Cardiac fibroblast (primary cell): ENCODE data around the gene CNTN5.

Experiments
- DNase-seq, 2 donors: peaks; one replicate each; pipeline versions ENCODE4 v3.0.0 to v3.0.0-alpha.2; 2010; ENCODE audit warnings: low read depth in 2 of 2
- H3K4me3 ChIP-seq, 2 donors: replicated peaks in 1 of 2; 1 replicate in 1 of 2; 2 replicates in 1 of 2; pipeline ENCODE4 v1.5.1; 2011; ENCODE audit warnings: low read depth in 2 of 2, low read length in 2 of 2, mild to moderate bottlenecking in 2 of 2, moderate library complexity in 1 of 2
- CTCF ChIP-seq: IDR thresholded peaks from one replicate; pipeline ENCODE4 v1.5.1; 2011; ENCODE audit warnings: low read depth, mild to moderate bottlenecking, low read length, inconsistent platforms

CNTN5 gene

GRCh38 chr11:99630629-99631028, 609.9 kb downstream of the CNTN5 start:
- no peak for DNase-seq
- no peak for TF ChIP-seq CTCF
- H3K4me3 ChIP-seq, result no peak overlapping the region

- TF ChIP-seq CTCF, result no peak
- no peak for DNase-seq
- H3K4me3 ChIP-seq, result no peak overlapping the region
These were observed 610.9 kb downstream of the CNTN5 start for GRCh38 chr11:99631618-99632017.

DNA sequence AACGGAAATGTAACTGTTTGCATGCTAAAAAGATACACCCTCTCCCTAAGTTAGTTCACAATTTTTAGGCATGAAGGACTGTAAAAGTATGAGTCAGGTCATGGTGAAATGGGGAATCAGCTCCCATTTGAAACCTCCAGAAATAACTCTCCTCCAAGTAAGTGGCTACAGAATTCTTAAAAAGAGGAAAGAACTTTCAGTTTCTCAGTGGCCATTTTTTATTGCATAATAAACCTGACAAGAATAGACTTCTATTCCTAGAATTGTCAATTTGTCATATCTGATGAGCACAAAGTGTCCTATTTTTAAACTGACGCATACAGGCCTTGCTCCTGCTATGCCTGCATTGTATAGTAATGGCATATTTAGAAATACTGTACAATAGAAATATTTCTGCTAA, 612.2 kb downstream of the CNTN5 start:
- peak in 1 of 2 donors; percentile 20 for DNase-seq
- no peak overlapping the region for H3K4me3 ChIP-seq
- TF ChIP-seq CTCF, result no peak

DNA sequence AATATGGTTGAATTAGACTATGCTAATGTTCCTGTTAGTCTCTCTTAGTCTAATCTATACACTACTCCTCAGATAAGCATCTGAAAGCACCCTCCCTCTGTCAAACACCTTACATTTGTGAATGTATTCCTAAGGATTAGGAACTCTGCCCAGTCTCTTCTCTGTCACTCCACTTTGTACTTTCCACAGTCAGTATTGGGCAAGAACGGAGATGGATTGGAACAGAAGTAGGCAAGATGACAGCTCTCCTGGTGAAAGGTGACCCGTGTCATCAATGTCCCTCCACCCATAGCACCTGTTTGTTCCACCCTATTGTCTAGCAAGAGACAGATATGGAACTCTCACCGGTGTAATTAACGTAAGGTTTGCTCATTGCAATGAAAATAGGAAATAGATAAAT, 613.8 kb downstream of the CNTN5 start:
- no peak overlapping the region for H3K4me3 ChIP-seq
- no peak for DNase-seq
- TF ChIP-seq CTCF, result no peak

DNA sequence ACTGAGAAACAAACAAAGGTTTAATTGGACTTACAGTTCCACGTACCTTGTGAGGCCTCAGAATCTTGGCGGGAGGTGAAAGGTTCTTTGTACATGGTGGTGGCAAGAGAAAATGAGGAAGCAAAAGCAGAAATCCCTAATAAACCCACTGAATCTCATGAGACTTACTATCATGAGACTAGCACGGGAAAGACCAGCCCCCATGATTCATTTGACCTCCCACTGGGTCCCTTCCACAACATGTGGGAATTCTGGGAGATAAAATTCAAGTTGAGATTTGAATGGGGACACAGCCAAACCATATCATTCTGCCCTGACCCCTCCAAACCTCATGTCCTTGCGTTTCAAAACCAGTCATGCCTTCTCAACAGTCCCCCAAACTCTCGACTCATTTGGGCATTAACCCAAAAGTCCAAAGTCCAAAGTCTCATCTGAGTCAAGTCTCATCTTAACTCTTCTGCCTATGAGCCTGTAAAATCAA, 617.4 kb downstream of the CNTN5 start:
- H3K4me3 ChIP-seq, result no peak overlapping the region
- TF ChIP-seq CTCF, result no peak
- no peak for DNase-seq

- no peak for TF ChIP-seq CTCF
These were observed 619.9 kb downstream of the CNTN5 start for GRCh38 chr11:99640671-99641070.

DNA sequence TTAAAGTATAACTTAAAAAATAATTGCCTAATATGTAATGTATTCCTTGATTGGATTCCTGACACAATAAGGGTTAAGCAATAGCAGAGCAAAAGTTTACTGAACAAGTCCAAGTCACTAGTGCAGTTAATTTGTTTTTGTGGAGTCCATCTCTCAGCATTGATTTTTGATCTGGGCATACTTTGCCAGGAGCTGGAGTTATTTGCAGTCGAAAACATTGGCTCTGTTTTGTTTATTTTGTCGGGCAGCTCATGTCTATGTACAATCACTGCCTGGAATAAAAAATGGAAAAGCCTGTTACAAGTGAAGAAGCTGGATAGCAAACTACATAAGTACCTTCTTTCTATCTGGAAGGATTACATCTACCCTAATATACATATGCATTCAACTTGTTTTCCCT, 625.2 kb downstream of the CNTN5 start:
- no peak for TF ChIP-seq CTCF
- H3K4me3 ChIP-seq, result no peak overlapping the region
- no peak for DNase-seq

More at GRCh38 chr11:99640671-99641070, 619.9 kb downstream of the CNTN5 start:
- DNase-seq, result no peak
- H3K4me3 ChIP-seq, result no peak overlapping the region
